CD14-positive monocyte (primary cell): ENCODE data around the gene SLMAP. TPM values are rescaled to one million over a fixed set of nuclear protein-coding genes. Genes with fewer than 3 reads are reported as not detected.

ENCODE experiments used
- DNase-seq, 3 donors: peaks; one replicate each; pipeline ENCODE4 v3.0.0-alpha.2; 2011 to 2022
- H2AFZ ChIP-seq: 2 replicates; pipeline ENCODE4 v1.6.0; 2012; ENCODE audit warnings: mild to moderate bottlenecking, low read depth, low read length, inconsistent platforms; ENCODE audit not compliant: insufficient read depth, poor library complexity, severe bottlenecking
- H3K27ac ChIP-seq, 2 donors: 1 replicate in 1 of 2; 2 replicates in 1 of 2; pipeline ENCODE4 v1.5.1; 2012 to 2013; ENCODE audit warnings: low read length in 2 of 2, control low read depth in 1 of 2, inconsistent platforms in 1 of 2, low read depth in 1 of 2, mild to moderate bottlenecking in 1 of 2
- H3K27me3 ChIP-seq, 2 donors: one replicate each; pipeline versions ENCODE4 v1.6.0 to v1.6.1; 2011 to 2013; ENCODE audit warnings: low read length in 2 of 2; ENCODE audit not compliant: control insufficient read depth in 2 of 2, insufficient read depth in 2 of 2
- H3K36me3 ChIP-seq, 2 donors: replicated peaks in 1 of 2; 1 replicate in 1 of 2; 2 replicates in 1 of 2; pipeline versions ENCODE4 v1.5.1 to v1.6.1; 2012 to 2013; ENCODE audit warnings: low read length in 2 of 2, control low read depth in 1 of 2, inconsistent platforms in 1 of 2, mild to moderate bottlenecking in 1 of 2; ENCODE audit not compliant: insufficient read depth in 2 of 2, control insufficient read depth in 1 of 2
- H3K4me1 ChIP-seq, 2 donors: 1 replicate in 1 of 2; 2 replicates in 1 of 2; pipeline versions ENCODE4 v1.5.1 to v1.6.1; 2012 to 2013; ENCODE audit warnings: low read length in 2 of 2, control low read depth in 1 of 2, inconsistent platforms in 1 of 2, mild to moderate bottlenecking in 1 of 2, moderate library complexity in 1 of 2; ENCODE audit not compliant: insufficient read depth in 2 of 2, control insufficient read depth in 1 of 2
- H3K4me2 ChIP-seq: replicated peaks from 2 replicates; pipeline ENCODE3; 2012; ENCODE audit warnings: low read length, moderate library complexity, mild to moderate bottlenecking; ENCODE audit not compliant: poor library complexity, severe bottlenecking; ENCODE audit errors: extremely low read depth
- H3K4me3 ChIP-seq, 3 experiments: fragments of 200-600 bp in 1 of 3; sonication (generic) in 1 of 3; replicated peaks in 1 of 3; 1 replicate in 2 of 3; 2 replicates in 1 of 3; pipeline ENCODE4 v1.5.1; 2011 to 2013; ENCODE audit warnings: low read length in 3 of 3, mild to moderate bottlenecking in 3 of 3, control low read depth in 2 of 3, low read depth in 2 of 3, inconsistent platforms in 1 of 3, moderate library complexity in 1 of 3
- H3K79me2 ChIP-seq: 2 replicates; pipeline ENCODE4 v1.6.0; 2012; ENCODE audit warnings: mild to moderate bottlenecking, control low read depth, inconsistent platforms, low read length, moderate library complexity; ENCODE audit not compliant: insufficient read depth
- H3K9ac ChIP-seq: 2 replicates; pipeline ENCODE4 v1.6.0; 2017; ENCODE audit warnings: low read length, mild to moderate bottlenecking; ENCODE audit not compliant: insufficient read depth, poor library complexity, severe bottlenecking
- H3K9me3 ChIP-seq, 2 donors: replicated peaks in 1 of 2; 1 replicate in 1 of 2; 2 replicates in 1 of 2; pipeline versions ENCODE4 v1.5.1 to v1.6.1; 2012 to 2013; ENCODE audit warnings: low read length in 2 of 2, control low read depth in 1 of 2; ENCODE audit not compliant: control insufficient read depth in 1 of 2, insufficient read depth in 1 of 2
- H4K20me1 ChIP-seq: 2 replicates; pipeline ENCODE4 v1.6.0; 2012; ENCODE audit warnings: mild to moderate bottlenecking, low read length, control low read depth, moderate library complexity; ENCODE audit not compliant: insufficient read depth
- H3K27ac Mint-ChIP-seq, 7 donors: one replicate each; pipeline ENCODE4 v1.8.0; 2020; ENCODE audit warnings: mild to moderate bottlenecking in 7 of 7, mixed read lengths in 7 of 7, moderate library complexity in 6 of 7, inconsistent platforms in 2 of 7
- H3K27me3 Mint-ChIP-seq, 3 donors: one replicate each; pipeline ENCODE4 v1.8.0; 2021 to 2022; ENCODE audit warnings: low read depth in 3 of 3, mild to moderate bottlenecking in 3 of 3, mixed read lengths in 3 of 3, moderate library complexity in 3 of 3, inconsistent platforms in 1 of 3
- H3K36me3 Mint-ChIP-seq, 2 donors: one replicate each; pipeline ENCODE4 v1.8.0; 2020; ENCODE audit warnings: mixed read lengths in 2 of 2, inconsistent platforms in 1 of 2, mild to moderate bottlenecking in 1 of 2
- H3K4me1 Mint-ChIP-seq: one replicate; pipeline ENCODE4 v1.8.0; 2020; ENCODE audit warnings: mild to moderate bottlenecking, mixed read lengths
- H3K4me3 Mint-ChIP-seq, 2 donors: one replicate each; pipeline ENCODE4 v1.8.0; 2020; ENCODE audit warnings: mild to moderate bottlenecking in 2 of 2, mixed read lengths in 2 of 2, moderate library complexity in 1 of 2
- H3K9me3 Mint-ChIP-seq, 7 donors: one replicate each; pipeline ENCODE4 v1.8.0; 2020 to 2022; ENCODE audit warnings: mixed read lengths in 7 of 7, mild to moderate bottlenecking in 6 of 7, moderate library complexity in 6 of 7, inconsistent platforms in 2 of 7
- CTCF ChIP-seq: fragments of 200-600 bp; IDR thresholded peaks from one replicate; pipeline ENCODE4 v1.8.0; 2022; ENCODE audit warnings: antibody characterized with exemption, mild to moderate bottlenecking
- WGBS: methylation state at CpG from one replicate; pipeline ENCODE4 v1.1.5; 2013; ENCODE audit warnings: missing lambda C conversion rate; ENCODE audit not compliant: insufficient coverage; 5-methylcytosine and 5-hydroxymethylcytosine counted together
- intact Hi-C, 2 donors: fragments of 100-400 bp; cut with micrococcal nuclease; formaldehyde crosslinking; loops; one replicate each; pipeline versions ENCODE4 v1.15.0 to v1.15.1; 2023
- polyA plus RNA-seq, 3 donors: library from polyadenylated mRNA; depleted of rRNA in 1 of 3; unstranded in 2 of 3; stranded (reverse) in 1 of 3; fragments of 300-500 nt in 2 of 3; fragments of >200 nt in 1 of 3; fragmentation: Illumina TruSeq in 2 of 3; gene quantifications; 1 replicate in 2 of 3; 2 replicates in 1 of 3; pipeline ENCODE4 v1.2.3, GENCODE V29; 2012 to 2021

The SLMAP gene
- polyA plus RNA-seq, 3 donors = 12.3 to 17.6 (median 16.1) TPM

GRCh38 chr3:57764794-57765193, 8.7 kb downstream of the SLMAP start:
- no peaks in the 10 kb centered on the region for H3K27me3 ChIP-seq
- H3K9ac ChIP-seq = no peak overlapping the region
- no peak overlapping the region for H2AFZ ChIP-seq
- Mint-ChIP-seq H3K27me3 (peaks cover 0 to 2% (median 2%) of the 10 kb centered on the region in 3 donors), H3K4me1 (peaks cover 41% of the 10 kb centered on the region), H3K36me3 (peaks cover 42 to 71% of the 10 kb centered on the region in 2 donors), H3K4me3 (no peak overlapping the region), H3K9me3 (no peaks in the 10 kb centered on the region), H3K27ac (peak overlapping the region in 2 of 7 donors; percentile 50 to 52)
- intact Hi-C loops = no loop called here
- peaks cover 94% of the 10 kb centered on the region for H4K20me1 ChIP-seq
- H3K36me3 ChIP-seq = peaks cover 9 to 47% of the 10 kb centered on the region in 2 donors
- 100% methylated on average over 2 of the region's 2 CpGs for WGBS
- DNase-seq = no peak
- no peak overlapping the region for H3K4me3 ChIP-seq
- H3K79me2 ChIP-seq = peaks cover 95% of the 10 kb centered on the region
- peaks cover 0 to 21% of the 10 kb centered on the region in 2 donors for H3K4me1 ChIP-seq
- peak overlapping the region in 1 of 2 donors; percentile 16 for H3K27ac ChIP-seq
- no peak for TF ChIP-seq CTCF
- H3K9me3 ChIP-seq = no peaks in the 10 kb centered on the region
- H3K4me2 ChIP-seq = no peak overlapping the region

GRCh38 chr3:57768595-57768994, 12.5 kb downstream of the SLMAP start:
- H3K9me3 ChIP-seq = no peaks in the 10 kb centered on the region
- intact Hi-C loops = no loop called here
- no peak overlapping the region for H3K4me2 ChIP-seq
- no peak overlapping the region for H3K27ac ChIP-seq
- H3K4me1 Mint-ChIP-seq = peaks cover 32% of the 10 kb centered on the region
- peaks cover 95% of the 10 kb centered on the region for H4K20me1 ChIP-seq
- WGBS = no CpG with 5 or more reads among the region's 3 CpGs
- DNase-seq = no peak
- H3K36me3 Mint-ChIP-seq = peaks cover 42 to 57% of the 10 kb centered on the region in 2 donors
- TF ChIP-seq CTCF = no peak
- H3K36me3 ChIP-seq = peaks cover 4 to 42% of the 10 kb centered on the region in 2 donors
- H3K27ac Mint-ChIP-seq = peak overlapping the region in 1 of 7 donors; percentile 21
- peaks cover 0 to 2% (median 2%) of the 10 kb centered on the region in 3 donors for H3K27me3 Mint-ChIP-seq
- H3K4me3 Mint-ChIP-seq = no peak overlapping the region
- no peaks in the 10 kb centered on the region for H3K9me3 Mint-ChIP-seq
- H3K4me1 ChIP-seq = peaks cover 6 to 7% of the 10 kb centered on the region in 2 donors
- H3K27me3 ChIP-seq = no peaks in the 10 kb centered on the region
- no peak overlapping the region for H2AFZ ChIP-seq
- H3K4me3 ChIP-seq = no peak overlapping the region
- no peak overlapping the region for H3K9ac ChIP-seq
- peaks cover 95% of the 10 kb centered on the region for H3K79me2 ChIP-seq
